Measurements from ENCODE around the gene SHISAL2A. TPM values are rescaled to one million over a fixed set of nuclear protein-coding genes. Genes with fewer than 3 reads are reported as not detected.

The SHISAL2A gene
- total and polyA plus RNA-seq, 2 donors (not counting 3 experiments of a cell fraction or from before 2014, with no cell fraction given) = not detected

DNA sequence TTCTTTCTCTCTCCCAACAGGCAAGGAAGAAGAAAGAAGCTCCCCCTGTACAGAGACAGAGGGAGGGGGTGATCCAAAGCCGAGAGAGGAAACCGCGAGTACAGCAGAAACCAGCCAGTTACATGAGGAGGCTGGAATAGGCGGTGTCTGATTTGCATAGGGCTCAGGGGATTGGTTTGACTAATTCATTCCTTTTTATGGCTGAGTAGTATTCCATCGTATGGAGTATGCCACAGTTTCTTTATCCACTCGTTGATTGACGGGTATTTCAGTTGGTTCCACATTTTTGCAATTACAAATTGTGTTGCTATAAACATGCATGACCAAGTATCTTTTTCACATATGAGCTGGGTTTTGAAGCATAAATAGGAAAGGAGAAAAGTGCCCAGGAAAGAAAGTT lies 34.2 kb upstream of the SHISAL2A start:
- POLR2A ChIA-PET = interaction anchor here (0.5 kb wide), 1 partner anchor 46 kb away, joined by 4 read pairs; the partner anchor contains the start of gene TUT4
- dilution Hi-C loops (cut with MboI; ENCODE audit: extremely low pct_ligation_motif_present, low sequenced_read_pairs) = no loop called here
- no TSS peak for BruUV-seq (replicated peaks)

More for the DNA sequence above, 34.2 kb upstream of the SHISAL2A start:
- Histone ChIP-seq H3K79me2 (ENCODE audit: control insufficient read depth, insufficient read depth, low read length) (no peaks in the 10 kb centered on the region), H3K4me1 (ENCODE audit: control insufficient read depth, extremely low read depth, insufficient read depth, low read length) (peaks cover 11% of the 10 kb centered on the region), H3K4me2 (ENCODE audit: insufficient read depth, low read length) (no peak overlapping the region), H3K27ac (ENCODE audit: insufficient read depth, low read depth, low read length) (no peak overlapping the region), H3K9ac (replicated peaks; ENCODE audit: extremely low read depth, insufficient read depth, low read length) (no peak overlapping the region), H3K36me3 (ENCODE audit: control insufficient read depth in 2 of 2, extremely low read depth in 1 of 2, insufficient read depth in 2 of 2, low read length in 2 of 2) (no peaks in the 10 kb centered on the region), H3K9me3 (replicated peaks; ENCODE audit: control insufficient read depth, insufficient read depth, low read length) (no peaks in the 10 kb centered on the region), H3K27me3 (ENCODE audit: control insufficient read depth in 2 of 2, insufficient read depth in 2 of 2, low read length in 2 of 2) (peaks cover 8 to 11% of the 10 kb centered on the region in 2 experiments), H3K9me1 (replicated peaks; ENCODE audit: control insufficient read depth, extremely low read depth, insufficient read depth, low read length) (no peaks in the 10 kb centered on the region), H2AFZ (ENCODE audit: low read depth, low read length) (no peak overlapping the region), H4K20me1 (replicated peaks; ENCODE audit: control insufficient read depth, extremely low read depth, insufficient read depth, low read length) (no peaks in the 10 kb centered on the region), H3K4me3 (replicated peaks in 1 of 3; ENCODE audit: insufficient read depth in 1 of 3, low read depth in 1 of 3, low read length in 3 of 3) (no peak overlapping the region)
- FAIRE-seq (no peak), DNase-seq (ENCODE audit: low read depth, low spot score) (no peak)
- CTCF ChIA-PET = no interaction called here
- intact Hi-C loops (cut with micrococcal nuclease) = no loop called here
- TF ChIP-seq EZH2 (IDR thresholded peaks at IDR 0.05; ENCODE audit: borderline replicate concordance, low read depth, low read length, severe bottlenecking) = no peak
- TF ChIP-seq, protein P1, sequence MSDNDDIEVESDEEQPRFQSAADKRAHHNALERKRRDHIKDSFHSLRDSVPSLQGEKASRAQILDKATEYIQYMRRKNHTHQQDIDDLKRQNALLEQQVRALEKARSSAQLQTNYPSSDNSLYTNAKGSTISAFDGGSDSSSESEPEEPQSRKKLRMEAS (IDR thresholded peaks at IDR 0.05; ENCODE audit: insufficient read depth, insufficient read length) = no peak
- no peak for TF ChIP-seq MYC (IDR thresholded peaks at IDR 0.05; ENCODE audit: low read depth, low read length)
- TF ChIP-seq JUN (IDR thresholded peaks at IDR 0.05; ENCODE audit: borderline replicate concordance, insufficient read depth, insufficient read length, low read depth) = no peak
- TF ChIP-seq, protein P2, sequence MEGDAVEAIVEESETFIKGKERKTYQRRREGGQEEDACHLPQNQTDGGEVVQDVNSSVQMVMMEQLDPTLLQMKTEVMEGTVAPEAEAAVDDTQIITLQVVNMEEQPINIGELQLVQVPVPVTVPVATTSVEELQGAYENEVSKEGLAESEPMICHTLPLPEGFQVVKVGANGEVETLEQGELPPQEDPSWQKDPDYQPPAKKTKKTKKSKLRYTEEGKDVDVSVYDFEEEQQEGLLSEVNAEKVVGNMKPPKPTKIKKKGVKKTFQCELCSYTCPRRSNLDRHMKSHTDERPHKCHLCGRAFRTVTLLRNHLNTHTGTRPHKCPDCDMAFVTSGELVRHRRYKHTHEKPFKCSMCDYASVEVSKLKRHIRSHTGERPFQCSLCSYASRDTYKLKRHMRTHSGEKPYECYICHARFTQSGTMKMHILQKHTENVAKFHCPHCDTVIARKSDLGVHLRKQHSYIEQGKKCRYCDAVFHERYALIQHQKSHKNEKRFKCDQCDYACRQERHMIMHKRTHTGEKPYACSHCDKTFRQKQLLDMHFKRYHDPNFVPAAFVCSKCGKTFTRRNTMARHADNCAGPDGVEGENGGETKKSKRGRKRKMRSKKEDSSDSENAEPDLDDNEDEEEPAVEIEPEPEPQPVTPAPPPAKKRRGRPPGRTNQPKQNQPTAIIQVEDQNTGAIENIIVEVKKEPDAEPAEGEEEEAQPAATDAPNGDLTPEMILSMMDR (IDR thresholded peaks at IDR 0.05; ENCODE audit: extremely low read depth in 1 of 2, insufficient read depth in 1 of 2, low read depth in 1 of 2, low read length in 2 of 2) = no peak
- TF ChIP-seq POLR2AphosphoS5 (IDR thresholded peaks at IDR 0.05; ENCODE audit: insufficient read depth, low read depth, low read length) = no peak
- TF ChIP-seq POLR2A (IDR thresholded peaks at IDR 0.05; ENCODE audit: low read depth, low read length) = no peak
- TF ChIP-seq FOS (IDR thresholded peaks at IDR 0.05; ENCODE audit: borderline replicate concordance, insufficient read depth, low read length) = no peak
- no peak for TF ChIP-seq GATA2 (IDR thresholded peaks at IDR 0.05; ENCODE audit: insufficient read depth, insufficient read length, low read depth, low read length)

Measured in endothelial cell of umbilical vein (primary cell).